ENCODE measurements around the gene TGFBRAP1.
A peak's percentile ranks its signal among the peaks of the same experiment; 100 is the strongest.

TGFBRAP1 gene

GRCh38 chr2:105329561-105330495 is at the start of gene TGFBRAP1:
TGFBRAP1 (minus strand) TSS chr2:105329735; CDS start chr2:105308301, 21,434 bp downstream.
- no peak for DNase-seq (ENCODE audit: low read depth, low spot score)

- no peak for DNase-seq (ENCODE audit: low read depth, low spot score)
Observed at GRCh38 chr2:105378921-105379383, 49.4 kb upstream of the TGFBRAP1 start.

DNA sequence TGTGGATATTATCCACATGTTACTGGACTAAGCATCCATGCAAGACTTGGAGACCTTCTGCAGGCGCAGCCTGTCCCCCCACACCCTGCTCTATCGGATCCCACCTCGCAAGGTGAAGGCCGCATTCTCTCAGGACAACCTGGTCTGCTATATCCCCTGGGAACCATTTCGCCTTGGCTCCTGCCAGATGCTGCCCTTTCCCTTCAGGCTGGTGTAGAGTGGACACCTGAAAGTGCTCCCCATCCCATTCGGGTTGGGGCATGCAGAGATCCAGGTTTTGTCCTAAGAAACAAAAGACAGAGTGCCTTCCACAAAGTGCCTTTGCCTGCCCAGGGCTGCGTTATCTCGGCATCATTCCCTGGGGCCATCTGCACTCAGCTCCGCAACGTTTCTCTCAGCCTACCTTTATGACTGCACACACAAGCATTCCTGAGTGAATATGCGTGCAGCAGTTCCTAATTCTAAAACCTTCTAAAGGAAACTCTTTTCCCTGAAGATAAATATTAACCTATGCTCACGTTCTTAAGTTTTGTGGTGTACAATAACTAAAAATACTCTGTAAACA is 48.8 kb upstream of the TGFBRAP1 start:
- DNase-seq (ENCODE audit: low read depth, low spot score): no peak

DNA sequence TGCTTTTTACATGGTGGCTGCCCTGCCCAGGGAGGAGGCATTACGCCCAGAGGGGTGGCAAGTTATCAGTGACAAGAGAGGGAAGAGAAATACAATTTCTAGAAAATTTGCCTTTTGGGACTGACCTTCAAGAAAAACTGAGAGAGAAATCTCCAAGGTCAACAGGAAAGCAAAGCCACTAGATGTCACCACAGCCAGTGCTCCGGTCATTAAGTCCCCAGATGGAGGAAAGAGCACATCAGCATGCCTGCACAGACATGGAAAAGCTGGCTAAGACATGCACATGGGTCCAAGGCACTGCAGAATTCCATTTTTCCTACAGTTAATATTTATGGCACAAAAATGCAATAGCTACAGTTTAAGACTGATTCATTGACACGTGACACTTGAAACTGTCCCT is 48.3 kb upstream of the TGFBRAP1 start:
- no peak for DNase-seq (ENCODE audit: low read depth, low spot score)

DNA sequence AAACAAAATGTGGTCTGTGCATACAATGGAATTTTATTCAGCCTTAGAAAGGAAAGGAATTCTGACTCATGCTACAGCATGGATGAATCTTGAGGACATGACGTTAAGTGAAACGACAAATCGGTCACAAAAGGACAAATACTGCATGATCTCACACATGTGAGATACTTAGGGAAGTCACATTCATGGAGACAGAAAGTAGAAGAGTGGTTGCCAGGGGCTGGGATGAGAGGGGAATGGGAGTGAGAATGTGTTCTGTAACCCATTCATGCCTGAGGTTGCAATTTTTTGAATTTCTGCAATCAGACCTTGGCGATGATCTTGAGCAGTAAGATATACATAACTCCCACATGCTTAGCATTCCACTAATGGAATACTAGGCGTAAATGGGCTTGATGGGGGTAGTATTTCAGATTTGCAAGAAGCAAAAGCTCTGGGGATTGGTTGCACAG is 47.3 kb upstream of the TGFBRAP1 start:
- no peak for DNase-seq (ENCODE audit: low read depth, low spot score)

DNA sequence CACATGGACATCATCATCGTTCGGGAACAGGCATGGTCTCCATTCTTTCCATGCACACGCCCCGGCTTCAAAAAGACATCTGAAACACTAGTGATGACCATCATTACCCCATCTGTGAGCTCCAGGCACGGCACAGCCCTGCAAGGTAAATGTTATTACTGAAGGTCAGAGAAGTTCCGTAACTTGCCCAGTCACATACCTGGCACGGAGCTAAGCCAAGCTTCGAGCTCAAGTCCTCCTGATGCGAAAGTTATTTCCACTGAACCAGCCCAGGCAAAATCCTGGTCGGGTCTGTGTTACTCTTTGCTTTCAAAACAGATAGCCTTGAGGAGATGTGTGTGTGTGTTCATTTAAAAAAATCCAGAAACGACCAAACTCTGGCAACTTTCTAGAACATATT is 46.5 kb upstream of the TGFBRAP1 start:
- DNase-seq (ENCODE audit: low read depth, low spot score): no peak

DNA sequence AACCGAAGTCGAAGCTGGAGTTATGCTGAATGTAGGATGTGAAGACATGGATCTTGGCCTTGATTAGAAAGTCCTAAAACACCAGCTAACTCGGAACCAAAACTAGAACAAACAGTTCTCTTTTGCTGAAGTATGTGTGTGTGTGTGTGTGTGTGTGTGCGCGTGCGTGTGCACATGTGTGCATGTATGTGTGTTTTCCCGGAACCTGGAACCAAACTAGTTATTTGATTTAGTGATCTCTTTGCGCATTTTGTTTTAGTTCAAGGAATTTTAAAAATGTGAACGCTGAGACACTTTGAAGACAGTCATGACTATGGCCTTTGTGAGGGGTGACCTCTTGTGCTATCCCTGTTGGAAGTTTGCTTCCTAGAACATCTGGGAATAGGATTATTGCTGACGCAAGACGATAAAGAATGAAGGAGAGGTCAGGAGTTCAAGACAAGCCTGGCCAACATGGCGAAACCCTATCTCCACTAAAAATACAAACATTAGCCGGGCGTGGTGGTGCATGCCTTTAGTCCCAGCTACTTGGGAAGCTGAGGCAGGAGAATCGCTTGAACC is 45.5 kb upstream of the TGFBRAP1 start:
- DNase-seq (ENCODE audit: low read depth, low spot score): no peak

GRCh38 chr2:105373895-105374401 is 44.4 kb upstream of the TGFBRAP1 start:
- DNase-seq (ENCODE audit: low read depth, low spot score): no peak

DNA sequence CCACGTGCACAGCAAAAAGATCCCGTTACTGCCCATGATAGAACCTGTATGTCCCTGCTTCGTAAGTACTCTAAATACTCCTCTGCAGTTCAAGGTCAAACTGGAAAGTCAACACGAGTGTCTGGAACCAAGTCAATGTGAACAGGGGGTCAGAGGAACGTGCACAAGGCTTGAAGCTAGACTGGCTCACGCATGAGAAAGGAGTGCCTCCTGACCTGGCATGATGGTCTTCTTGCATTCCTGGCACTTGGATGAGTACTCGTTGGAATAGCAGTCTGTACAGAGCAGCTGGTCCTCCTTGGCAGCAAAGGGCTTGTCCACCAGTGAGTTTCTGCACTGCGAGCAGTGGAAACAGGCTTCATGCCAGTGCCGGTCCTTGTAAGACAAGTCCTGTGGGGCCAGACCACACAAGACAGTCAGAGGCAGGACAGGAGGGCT is 43.8 kb upstream of the TGFBRAP1 start:
- no peak for DNase-seq (ENCODE audit: low read depth, low spot score)

DNA sequence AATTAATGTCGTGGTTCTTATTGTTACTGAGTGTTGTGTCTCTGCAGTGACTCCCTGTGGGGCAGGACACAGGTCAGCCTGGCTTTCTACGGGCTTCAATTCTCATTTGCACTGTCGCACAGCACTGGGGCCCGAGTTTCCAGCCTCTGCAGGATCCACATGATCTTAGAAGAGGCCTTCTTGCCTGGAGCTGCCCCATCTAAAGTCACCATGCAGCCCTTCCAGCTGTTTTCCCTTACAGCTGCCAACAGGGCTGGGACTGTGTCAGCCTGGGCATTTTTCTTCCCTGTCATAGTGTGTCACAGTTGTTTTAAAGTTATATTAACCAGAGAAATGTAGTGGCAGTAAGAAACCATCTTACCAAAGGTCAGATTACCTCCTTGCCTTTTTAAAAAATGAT is 42.3 kb upstream of the TGFBRAP1 start:
- no peak for DNase-seq (ENCODE audit: low read depth, low spot score)

DNA sequence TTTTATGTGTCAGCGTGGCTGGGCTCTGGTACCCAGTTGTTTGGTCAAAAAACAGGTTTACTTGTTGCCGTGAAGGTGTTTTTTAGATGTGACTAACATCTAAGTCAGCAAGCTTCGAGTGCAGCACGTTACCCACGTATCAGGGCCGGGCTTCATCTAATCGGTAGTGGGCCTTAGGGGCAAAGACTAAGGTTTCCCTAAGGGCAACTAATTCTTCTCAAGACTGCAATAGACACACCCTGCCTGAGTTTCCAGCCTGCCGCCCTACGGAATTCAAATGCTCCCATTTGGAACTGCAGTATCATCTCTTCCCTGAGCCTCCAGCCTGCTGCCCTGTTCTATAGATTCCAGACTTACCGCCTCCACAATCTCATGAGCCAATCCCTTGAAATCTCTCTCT is 41.6 kb upstream of the TGFBRAP1 start:
- DNase-seq (ENCODE audit: low read depth, low spot score): no peak

- peak; percentile 57 for DNase-seq (ENCODE audit: low read depth, low spot score)
Observed at GRCh38 chr2:105369777-105370690, 40.5 kb upstream of the TGFBRAP1 start.

DNA sequence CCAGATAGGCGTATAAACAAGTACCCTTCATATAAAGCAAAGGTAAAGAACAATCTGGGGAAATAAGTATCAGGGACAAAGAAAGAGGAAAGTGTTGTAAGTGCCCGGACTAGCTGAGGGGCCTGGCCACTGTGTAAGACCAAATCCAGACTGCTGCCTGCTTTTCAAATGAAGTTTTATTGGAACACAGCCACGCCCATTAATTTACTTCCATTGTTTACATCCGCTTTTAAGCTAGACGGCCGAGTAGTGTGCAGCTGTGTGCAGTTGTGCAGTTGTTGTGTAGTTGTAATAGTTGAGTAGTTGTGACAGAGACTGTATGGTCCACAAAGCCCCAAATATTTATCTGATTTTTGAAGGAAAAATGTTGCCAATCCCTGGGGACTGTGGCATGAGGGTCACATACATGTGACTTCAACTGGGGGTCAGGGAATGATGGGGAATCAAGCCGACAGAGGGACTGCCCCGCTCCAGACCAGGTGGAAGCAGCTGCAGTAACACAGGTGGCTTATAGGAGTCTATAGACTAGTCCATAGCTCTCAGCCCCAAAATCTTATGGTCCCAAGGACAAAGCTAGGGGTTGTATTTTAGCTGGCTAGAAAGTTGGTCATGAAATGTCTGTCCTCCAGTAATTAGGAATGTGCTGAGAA is 39.3 kb upstream of the TGFBRAP1 start:
- no peak for DNase-seq (ENCODE audit: low read depth, low spot score)

GRCh38 chr2:105365206-105365605 is 35.7 kb upstream of the TGFBRAP1 start:
- no peak for DNase-seq (ENCODE audit: low read depth, low spot score)

- DNase-seq (ENCODE audit: low read depth, low spot score): no peak
Observed at GRCh38 chr2:105364436-105365139, 35.1 kb upstream of the TGFBRAP1 start.

GRCh38 chr2:105362862-105363591 is 33.5 kb upstream of the TGFBRAP1 start:
- no peak for DNase-seq (ENCODE audit: low read depth, low spot score)

GRCh38 chr2:105361102-105361889 is 31.8 kb upstream of the TGFBRAP1 start:
- DNase-seq (ENCODE audit: low read depth, low spot score): no peak

DNA sequence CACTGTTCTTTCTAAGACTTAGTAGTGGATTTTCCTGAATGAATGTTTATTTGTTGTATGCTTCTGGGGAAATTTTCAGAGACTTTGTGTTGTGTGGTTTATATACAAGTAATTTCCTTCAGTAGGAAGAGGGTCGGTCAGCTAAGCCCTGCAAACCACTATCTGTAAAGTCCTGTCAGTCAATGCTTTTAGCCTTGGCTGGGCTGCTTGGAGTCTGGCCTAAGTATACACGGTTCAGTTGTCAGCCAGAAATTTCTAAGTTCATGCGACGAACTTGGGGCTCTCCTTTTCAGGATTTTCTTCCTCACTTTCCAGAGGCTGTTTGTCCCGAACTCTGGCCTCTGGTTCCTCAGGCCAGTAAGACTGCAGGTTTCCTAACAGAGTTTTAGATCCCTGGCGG is 29.1 kb upstream of the TGFBRAP1 start:
- no peak for DNase-seq (ENCODE audit: low read depth, low spot score)

DNA sequence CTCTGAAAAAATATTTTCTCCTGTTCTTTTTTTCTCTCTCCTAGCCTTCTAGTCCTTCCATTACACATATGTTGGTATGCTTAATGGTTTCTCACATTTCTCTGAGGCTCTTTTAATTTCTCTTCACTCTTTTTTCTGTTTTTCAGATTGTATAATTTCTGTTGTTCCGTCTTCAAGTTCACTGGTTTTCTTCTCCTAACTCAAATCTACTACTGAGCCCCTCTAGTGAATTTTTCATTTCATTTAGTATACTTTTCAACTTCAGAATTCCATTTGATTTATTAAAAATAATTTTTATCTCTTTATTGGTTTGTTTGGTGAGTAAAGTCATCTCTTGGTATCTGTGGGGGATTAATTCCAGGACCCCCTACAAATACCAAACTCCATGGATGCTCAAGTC is 27.6 kb upstream of the TGFBRAP1 start:
- DNase-seq (ENCODE audit: low read depth, low spot score): no peak

Data from iPS DF 19.7 (cell line).